Osteocyte (in vitro differentiated cells): Measurements from ENCODE around the gene CCDC63. TPM values are rescaled to one million over a fixed set of nuclear protein-coding genes. Genes with fewer than 3 reads are reported as not detected.
"Not testable (repeated sequence)": the region's sequence is repeated elsewhere in the genome, so short reads cannot be mapped to it uniquely, and the experiment has no call there.

Source experiments
- DNase-seq: peaks from one replicate; pipeline ENCODE4 v3.0.0; 2021; ENCODE audit warnings: mixed read lengths; ENCODE audit not compliant: unreplicated experiment; ENCODE audit errors: extremely low spot score
- H3K27ac Mint-ChIP-seq: one replicate; pipeline ENCODE4 v1.8.0; 2021; ENCODE audit warnings: mild to moderate bottlenecking, mixed read lengths; ENCODE audit not compliant: unreplicated experiment
- H3K27me3 Mint-ChIP-seq: one replicate; pipeline ENCODE4 v1.8.0; 2021; ENCODE audit warnings: mixed read lengths; ENCODE audit not compliant: unreplicated experiment
- H3K36me3 Mint-ChIP-seq: one replicate; pipeline ENCODE4 v1.8.0; 2021; ENCODE audit warnings: mixed read lengths; ENCODE audit not compliant: unreplicated experiment
- H3K4me1 Mint-ChIP-seq: one replicate; pipeline ENCODE4 v1.8.0; 2021; ENCODE audit warnings: mixed read lengths; ENCODE audit not compliant: unreplicated experiment
- H3K4me3 Mint-ChIP-seq: one replicate; pipeline ENCODE4 v1.8.0; 2021; ENCODE audit warnings: mild to moderate bottlenecking, moderate library complexity, mixed read lengths; ENCODE audit not compliant: unreplicated experiment
- H3K9me3 Mint-ChIP-seq: one replicate; pipeline ENCODE4 v1.8.0; 2021; ENCODE audit warnings: mixed read lengths; ENCODE audit not compliant: unreplicated experiment
- CTCF ChIP-seq: fragments of 200-600 bp; sonication (generic); IDR thresholded peaks from 2 replicates; pipeline ENCODE4 v1.5.0; 2021; ENCODE audit warnings: antibody characterized with exemption, mild to moderate bottlenecking, moderate library complexity
- total RNA-seq: library from RNA; stranded (reverse); gene quantifications from 2 replicates; pipeline ENCODE4 v1.2.1, GENCODE V29; 2021

Gene CCDC63
- total RNA-seq, 1 donor from 2014 or later, result not detected

DNA sequence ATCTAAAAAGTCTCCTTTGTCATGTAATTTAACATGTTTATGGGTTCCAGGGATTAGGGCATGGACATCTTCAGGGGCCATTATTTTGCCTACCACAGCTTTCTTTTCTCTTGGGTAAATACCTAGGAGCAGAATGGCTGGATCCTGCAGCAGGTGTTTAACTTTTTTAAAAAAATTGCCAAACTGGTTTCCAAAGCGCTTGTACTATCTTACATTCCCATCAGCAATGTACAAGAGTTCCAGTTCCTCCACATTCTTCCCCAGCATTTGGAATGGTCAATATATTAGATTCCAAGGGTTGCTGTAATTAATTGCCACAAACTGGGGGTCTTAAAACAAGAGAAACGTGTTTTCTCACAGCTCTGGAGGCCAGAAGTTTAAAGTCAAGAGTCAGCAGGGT is 101.3 kb downstream of the CCDC63 start:
- H3K4me3 Mint-ChIP-seq, result no peak overlapping the region
- no peak for TF ChIP-seq CTCF
- no peak overlapping the region for H3K27ac Mint-ChIP-seq
- no peaks in the 10 kb centered on the region for H3K4me1 Mint-ChIP-seq
- H3K27me3 Mint-ChIP-seq, result peaks cover 15% of the 10 kb centered on the region
- peaks cover 19% of the 10 kb centered on the region for H3K9me3 Mint-ChIP-seq
- peak; percentile 21 for DNase-seq
- H3K36me3 Mint-ChIP-seq, result no peaks in the 10 kb centered on the region

GRCh38 chr12:110950466-110950865 is 103.7 kb downstream of the CCDC63 start:
- H3K4me3 Mint-ChIP-seq, H3K27ac Mint-ChIP-seq, H3K4me1 Mint-ChIP-seq, H3K36me3 Mint-ChIP-seq: not testable (repeated sequence)
- DNase-seq, result peak; percentile 57
- H3K27me3 Mint-ChIP-seq, result peaks cover 18% of the 10 kb centered on the region
- H3K9me3 Mint-ChIP-seq, result peaks cover 18% of the 10 kb centered on the region

- H3K4me3 Mint-ChIP-seq, H3K27ac Mint-ChIP-seq, H3K36me3 Mint-ChIP-seq, H3K4me1 Mint-ChIP-seq: not testable (repeated sequence)
- Mint-ChIP-seq H3K27me3 (peaks cover 18% of the 10 kb centered on the region), H3K9me3 (peaks cover 15% of the 10 kb centered on the region)
- peak; percentile 83 for DNase-seq
Measured at GRCh38 chr12:110950867-110951266, 104.1 kb downstream of the CCDC63 start.

Other genes starting within 250 kb of the CCDC63 start
- 49.5 and 51.4 TPM in 2 replicates for gene TCTN1, start 232.9 kb upstream of the CCDC63 start, total RNA-seq
- gene HVCN1, start 157.9 kb upstream of the CCDC63 start, total RNA-seq, result 0.76 and 0.94 TPM in 2 replicates
- gene PPP1CC, start 104.1 kb upstream of the CCDC63 start, total RNA-seq, result 99.0 and 102 TPM in 2 replicates
- not detected in 2 replicates for gene MYL2, start 73.6 kb downstream of the CCDC63 start, total RNA-seq
- gene CUX2, start 187.2 kb downstream of the CCDC63 start, total RNA-seq, result not detected in 2 replicates